ENCODE measurements around the gene LMAN2L. TPM values are rescaled to one million over a fixed set of nuclear protein-coding genes. Genes with fewer than 3 reads are reported as not detected.

Gene LMAN2L
- total RNA-seq, 1 donor from 2014 or later: 36.0 TPM

- Mint-ChIP-seq H3K27ac (no peak overlapping the region), H3K4me3 (ENCODE audit: low read depth) (no peak overlapping the region), H3K9me3 (ENCODE audit: low read depth) (no peaks in the 10 kb centered on the region), H3K36me3 (ENCODE audit: insufficient read depth) (no peaks in the 10 kb centered on the region), H3K27me3 (no peaks in the 10 kb centered on the region), H3K4me1 (ENCODE audit: low read depth) (no peaks in the 10 kb centered on the region)
- no peak for DNase-seq (ENCODE audit: low spot score, unreplicated experiment)
- TF ChIP-seq CTCF (IDR thresholded peaks at IDR 0.05; ENCODE audit: unreplicated experiment): no peak
Measured at GRCh38 chr2:96693286-96694200, 46.3 kb downstream of the LMAN2L start.

GRCh38 chr2:96692094-96692971 lies 47.5 kb downstream of the LMAN2L start:
- Mint-ChIP-seq H3K27me3 (peaks cover 2% of the 10 kb centered on the region), H3K9me3 (ENCODE audit: low read depth) (no peaks in the 10 kb centered on the region), H3K4me3 (ENCODE audit: low read depth) (no peak overlapping the region), H3K36me3 (ENCODE audit: insufficient read depth) (no peaks in the 10 kb centered on the region), H3K27ac (no peak overlapping the region), H3K4me1 (ENCODE audit: low read depth) (no peaks in the 10 kb centered on the region)
- DNase-seq (ENCODE audit: low spot score, unreplicated experiment): no peak
- no peak for TF ChIP-seq CTCF (IDR thresholded peaks at IDR 0.05; ENCODE audit: unreplicated experiment)

- no peak for DNase-seq (ENCODE audit: low spot score, unreplicated experiment)
- no peak for TF ChIP-seq CTCF (IDR thresholded peaks at IDR 0.05; ENCODE audit: unreplicated experiment)
- no peaks in the 10 kb centered on the region for H3K4me1 Mint-ChIP-seq (ENCODE audit: low read depth)
- peaks cover 2% of the 10 kb centered on the region for H3K27me3 Mint-ChIP-seq
- no peak overlapping the region for H3K27ac Mint-ChIP-seq
- H3K9me3 Mint-ChIP-seq (ENCODE audit: low read depth): no peaks in the 10 kb centered on the region
- H3K36me3 Mint-ChIP-seq (ENCODE audit: insufficient read depth): no peaks in the 10 kb centered on the region
- H3K4me3 Mint-ChIP-seq (ENCODE audit: low read depth): no peak overlapping the region
Measured at GRCh38 chr2:96691022-96691612, 48.7 kb downstream of the LMAN2L start.

GRCh38 chr2:96690306-96691021 lies 49.4 kb downstream of the LMAN2L start:
- no peak for TF ChIP-seq CTCF (IDR thresholded peaks at IDR 0.05; ENCODE audit: unreplicated experiment)
- Mint-ChIP-seq H3K9me3 (ENCODE audit: low read depth) (no peaks in the 10 kb centered on the region), H3K4me3 (ENCODE audit: low read depth) (no peak overlapping the region), H3K27me3 (peaks cover 2% of the 10 kb centered on the region), H3K4me1 (ENCODE audit: low read depth) (no peaks in the 10 kb centered on the region), H3K36me3 (ENCODE audit: insufficient read depth) (no peaks in the 10 kb centered on the region), H3K27ac (no peak overlapping the region)
- no peak for DNase-seq (ENCODE audit: low spot score, unreplicated experiment)
